ENCODE measurements around the gene AP4M1. TPM values are rescaled to one million over a fixed set of nuclear protein-coding genes. Genes with fewer than 3 reads are reported as not detected.

Gene AP4M1, protein sequence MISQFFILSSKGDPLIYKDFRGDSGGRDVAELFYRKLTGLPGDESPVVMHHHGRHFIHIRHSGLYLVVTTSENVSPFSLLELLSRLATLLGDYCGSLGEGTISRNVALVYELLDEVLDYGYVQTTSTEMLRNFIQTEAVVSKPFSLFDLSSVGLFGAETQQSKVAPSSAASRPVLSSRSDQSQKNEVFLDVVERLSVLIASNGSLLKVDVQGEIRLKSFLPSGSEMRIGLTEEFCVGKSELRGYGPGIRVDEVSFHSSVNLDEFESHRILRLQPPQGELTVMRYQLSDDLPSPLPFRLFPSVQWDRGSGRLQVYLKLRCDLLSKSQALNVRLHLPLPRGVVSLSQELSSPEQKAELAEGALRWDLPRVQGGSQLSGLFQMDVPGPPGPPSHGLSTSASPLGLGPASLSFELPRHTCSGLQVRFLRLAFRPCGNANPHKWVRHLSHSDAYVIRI
- total RNA-seq (1 to 10 TPM; 4.6 to 5.5 TPM), polyA plus RNA-seq (1 to 10 TPM; 3.3 to 4.9 TPM)

DNA sequence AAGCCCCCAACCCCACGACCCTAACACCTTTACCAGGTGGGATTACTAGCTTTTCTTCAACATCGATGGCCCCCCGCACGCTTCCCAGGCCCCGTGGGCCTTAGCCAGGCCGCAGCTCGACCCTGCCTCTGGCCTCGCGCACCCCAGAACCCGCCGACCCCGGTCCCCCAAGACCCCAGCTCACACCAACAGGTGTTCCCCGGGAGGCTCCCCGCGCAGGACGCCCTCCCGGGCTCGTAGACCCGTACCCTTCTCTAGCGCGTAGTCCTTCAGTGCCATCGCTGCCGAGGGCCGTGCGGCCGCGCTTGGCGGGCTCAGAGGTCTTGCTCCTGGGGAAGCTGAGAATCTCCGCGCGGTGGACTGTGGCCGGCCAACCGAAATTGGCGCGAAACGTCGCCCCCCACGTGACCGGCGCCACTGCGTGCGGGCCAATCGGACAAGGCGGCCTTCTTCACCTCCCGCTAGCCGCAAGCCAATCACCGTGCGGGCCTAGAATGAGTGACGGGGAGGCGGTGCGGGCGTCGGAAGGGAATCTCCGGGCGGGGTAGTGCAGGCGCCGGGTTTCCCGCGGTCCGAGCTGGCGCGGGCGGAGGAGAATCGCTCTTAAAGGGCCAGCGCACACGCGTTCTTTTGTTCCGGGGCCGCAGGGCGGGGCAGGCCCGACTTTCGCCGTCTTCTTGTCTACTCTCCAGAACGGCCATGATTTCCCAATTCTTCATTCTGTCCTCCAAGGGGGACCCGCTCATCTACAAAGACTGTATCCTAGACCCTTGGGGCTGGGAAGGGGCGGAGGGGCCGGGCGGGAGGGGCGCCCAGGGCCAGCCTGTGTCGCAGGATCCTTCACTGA lies at the start of gene AP4M1, which contains the start of gene MCM7:
Gene AP4M1 (plus strand): TSS at position 628 of the 847 bp plus-strand sequence. CDS start 72 bp downstream, at position 700.
Gene MCM7 (minus strand): TSS at position 382 of the 847 bp plus-strand sequence. CDS start 103 bp downstream, at position 279.
- H3K9me3 ChIP-seq (ENCODE audit: control insufficient read depth in 4 of 4, low read length in 3 of 4) = no peaks in the 10 kb centered on the region
- peak within 1 kb of the TSS; percentile 64 to 89 for H3K9ac ChIP-seq (ENCODE audit: low read depth in 1 of 2, low read length in 2 of 2)
- H3K4me1 ChIP-seq (ENCODE audit: control insufficient read depth in 4 of 4, insufficient read depth in 4 of 4, low read length in 3 of 4) = peaks cover 0 to 20% (median 14%) of the 10 kb centered on the region in 4 donors
- peak within 1 kb of the TSS; percentile 90 to 94 for H3K27ac ChIP-seq (ENCODE audit: low read depth in 1 of 2, low read length in 2 of 2)
- peaks cover 11 to 39% (median 26%) of the 10 kb centered on the region in 4 donors for H3K36me3 ChIP-seq (ENCODE audit: control insufficient read depth in 4 of 4, insufficient read depth in 3 of 4, low read depth in 1 of 4, low read length in 3 of 4)
- TF ChIP-seq SP1 (IDR thresholded peaks at IDR 0.05) = peak; percentile 75
- no peak for TF ChIP-seq RAD21 (IDR thresholded peaks at IDR 0.05)
- TF ChIP-seq RXRA (IDR thresholded peaks at IDR 0.05) = peak in 1 of 2 donors; percentile 4
- no peak for TF ChIP-seq NR2F2 (IDR thresholded peaks at IDR 0.05)
- peak; percentile 18 to 38 for TF ChIP-seq HNF4A (conservative IDR thresholded peaks at IDR 0.05)
- TF ChIP-seq, protein P1, sequence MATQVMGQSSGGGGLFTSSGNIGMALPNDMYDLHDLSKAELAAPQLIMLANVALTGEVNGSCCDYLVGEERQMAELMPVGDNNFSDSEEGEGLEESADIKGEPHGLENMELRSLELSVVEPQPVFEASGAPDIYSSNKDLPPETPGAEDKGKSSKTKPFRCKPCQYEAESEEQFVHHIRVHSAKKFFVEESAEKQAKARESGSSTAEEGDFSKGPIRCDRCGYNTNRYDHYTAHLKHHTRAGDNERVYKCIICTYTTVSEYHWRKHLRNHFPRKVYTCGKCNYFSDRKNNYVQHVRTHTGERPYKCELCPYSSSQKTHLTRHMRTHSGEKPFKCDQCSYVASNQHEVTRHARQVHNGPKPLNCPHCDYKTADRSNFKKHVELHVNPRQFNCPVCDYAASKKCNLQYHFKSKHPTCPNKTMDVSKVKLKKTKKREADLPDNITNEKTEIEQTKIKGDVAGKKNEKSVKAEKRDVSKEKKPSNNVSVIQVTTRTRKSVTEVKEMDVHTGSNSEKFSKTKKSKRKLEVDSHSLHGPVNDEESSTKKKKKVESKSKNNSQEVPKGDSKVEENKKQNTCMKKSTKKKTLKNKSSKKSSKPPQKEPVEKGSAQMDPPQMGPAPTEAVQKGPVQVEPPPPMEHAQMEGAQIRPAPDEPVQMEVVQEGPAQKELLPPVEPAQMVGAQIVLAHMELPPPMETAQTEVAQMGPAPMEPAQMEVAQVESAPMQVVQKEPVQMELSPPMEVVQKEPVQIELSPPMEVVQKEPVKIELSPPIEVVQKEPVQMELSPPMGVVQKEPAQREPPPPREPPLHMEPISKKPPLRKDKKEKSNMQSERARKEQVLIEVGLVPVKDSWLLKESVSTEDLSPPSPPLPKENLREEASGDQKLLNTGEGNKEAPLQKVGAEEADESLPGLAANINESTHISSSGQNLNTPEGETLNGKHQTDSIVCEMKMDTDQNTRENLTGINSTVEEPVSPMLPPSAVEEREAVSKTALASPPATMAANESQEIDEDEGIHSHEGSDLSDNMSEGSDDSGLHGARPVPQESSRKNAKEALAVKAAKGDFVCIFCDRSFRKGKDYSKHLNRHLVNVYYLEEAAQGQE (IDR thresholded peaks at IDR 0.05) = no peak
- no peak for TF ChIP-seq MAX (IDR thresholded peaks at IDR 0.05)
- TF ChIP-seq, protein P2, sequence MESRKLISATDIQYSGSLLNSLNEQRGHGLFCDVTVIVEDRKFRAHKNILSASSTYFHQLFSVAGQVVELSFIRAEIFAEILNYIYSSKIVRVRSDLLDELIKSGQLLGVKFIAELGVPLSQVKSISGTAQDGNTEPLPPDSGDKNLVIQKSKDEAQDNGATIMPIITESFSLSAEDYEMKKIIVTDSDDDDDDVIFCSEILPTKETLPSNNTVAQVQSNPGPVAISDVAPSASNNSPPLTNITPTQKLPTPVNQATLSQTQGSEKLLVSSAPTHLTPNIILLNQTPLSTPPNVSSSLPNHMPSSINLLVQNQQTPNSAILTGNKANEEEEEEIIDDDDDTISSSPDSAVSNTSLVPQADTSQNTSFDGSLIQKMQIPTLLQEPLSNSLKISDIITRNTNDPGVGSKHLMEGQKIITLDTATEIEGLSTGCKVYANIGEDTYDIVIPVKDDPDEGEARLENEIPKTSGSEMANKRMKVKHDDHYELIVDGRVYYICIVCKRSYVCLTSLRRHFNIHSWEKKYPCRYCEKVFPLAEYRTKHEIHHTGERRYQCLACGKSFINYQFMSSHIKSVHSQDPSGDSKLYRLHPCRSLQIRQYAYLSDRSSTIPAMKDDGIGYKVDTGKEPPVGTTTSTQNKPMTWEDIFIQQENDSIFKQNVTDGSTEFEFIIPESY (IDR thresholded peaks at IDR 0.05) = no peak
- TF ChIP-seq FOXA1 (IDR thresholded peaks at IDR 0.05) = no peak
- TF ChIP-seq YY1 (IDR thresholded peaks at IDR 0.05) = peak; percentile 71
- TF ChIP-seq EGR1 (IDR thresholded peaks at IDR 0.05; ENCODE audit: low read depth in 2 of 2) = peak in 1 of 2 donors; percentile 48
- peak in 1 of 2 donors; percentile 84 for TF ChIP-seq GABPA (IDR thresholded peaks at IDR 0.05 in 1 of 2, conservative IDR thresholded peaks at IDR 0.05 in 1 of 2)
- TF ChIP-seq FOXA2 (IDR thresholded peaks at IDR 0.05) = no peak
- no peak for TF ChIP-seq TAF1 (conservative IDR thresholded peaks at IDR 0.05)
- TF ChIP-seq HNF4G (IDR thresholded peaks at IDR 0.05) = no peak
- TF ChIP-seq, protein P3, sequence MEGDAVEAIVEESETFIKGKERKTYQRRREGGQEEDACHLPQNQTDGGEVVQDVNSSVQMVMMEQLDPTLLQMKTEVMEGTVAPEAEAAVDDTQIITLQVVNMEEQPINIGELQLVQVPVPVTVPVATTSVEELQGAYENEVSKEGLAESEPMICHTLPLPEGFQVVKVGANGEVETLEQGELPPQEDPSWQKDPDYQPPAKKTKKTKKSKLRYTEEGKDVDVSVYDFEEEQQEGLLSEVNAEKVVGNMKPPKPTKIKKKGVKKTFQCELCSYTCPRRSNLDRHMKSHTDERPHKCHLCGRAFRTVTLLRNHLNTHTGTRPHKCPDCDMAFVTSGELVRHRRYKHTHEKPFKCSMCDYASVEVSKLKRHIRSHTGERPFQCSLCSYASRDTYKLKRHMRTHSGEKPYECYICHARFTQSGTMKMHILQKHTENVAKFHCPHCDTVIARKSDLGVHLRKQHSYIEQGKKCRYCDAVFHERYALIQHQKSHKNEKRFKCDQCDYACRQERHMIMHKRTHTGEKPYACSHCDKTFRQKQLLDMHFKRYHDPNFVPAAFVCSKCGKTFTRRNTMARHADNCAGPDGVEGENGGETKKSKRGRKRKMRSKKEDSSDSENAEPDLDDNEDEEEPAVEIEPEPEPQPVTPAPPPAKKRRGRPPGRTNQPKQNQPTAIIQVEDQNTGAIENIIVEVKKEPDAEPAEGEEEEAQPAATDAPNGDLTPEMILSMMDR (IDR thresholded peaks at IDR 0.05; ENCODE audit: low read depth, low read length, missing input control) = no peak
- TF ChIP-seq, protein P4, sequence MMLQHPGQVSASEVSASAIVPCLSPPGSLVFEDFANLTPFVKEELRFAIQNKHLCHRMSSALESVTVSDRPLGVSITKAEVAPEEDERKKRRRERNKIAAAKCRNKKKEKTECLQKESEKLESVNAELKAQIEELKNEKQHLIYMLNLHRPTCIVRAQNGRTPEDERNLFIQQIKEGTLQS (IDR thresholded peaks at IDR 0.05) = no peak
- WGBS = under 1% methylated on average over 80 of the region's 80 CpGs
- peak; percentile 98 for DNase-seq (ENCODE audit: low spot score)
- peak within 1 kb of the TSS; percentile 81 to 87 (median 82) for H3K4me3 ChIP-seq (ENCODE audit: low read depth in 1 of 3, low read length in 3 of 3)
- no peaks in the 10 kb centered on the region for H3K27me3 ChIP-seq (ENCODE audit: control insufficient read depth in 4 of 4, insufficient read depth in 4 of 4, low read length in 3 of 4)
